Liver (tissue), 3 donors: ENCODE measurements around the gene TRIM26.

ENCODE experiments used
- CTCF ChIP-seq: fragments of 150-350 bp; IDR thresholded peaks from 2 replicates; pipeline ENCODE4 v1.5.1; 2017; ENCODE audit warnings: improper control_type of control experiment, low read depth, low read length; ENCODE audit not compliant: missing input control
- GABPA ChIP-seq, 2 donors: IDR thresholded peaks in 1 of 2; conservative IDR thresholded peaks in 1 of 2; 2 replicates each; pipeline ENCODE4 v1.6.1; 2016; ENCODE audit warnings: antibody characterized with exemption in 2 of 2, mild to moderate bottlenecking in 1 of 2, moderate library complexity in 1 of 2
- JUND ChIP-seq, 2 donors: IDR thresholded peaks; 2 replicates each; pipeline ENCODE4 v1.6.1; 2016; ENCODE audit warnings: antibody characterized with exemption in 2 of 2
- RXRA ChIP-seq, 2 donors: IDR thresholded peaks; 2 replicates each; pipeline ENCODE4 v1.6.1; 2017 to 2018; ENCODE audit warnings: antibody characterized with exemption in 2 of 2, mild to moderate bottlenecking in 1 of 2
- TAF1 ChIP-seq: conservative IDR thresholded peaks from 2 replicates; pipeline ENCODE4 v1.6.1; 2016; ENCODE audit warnings: antibody characterized with exemption, mild to moderate bottlenecking
- YY1 ChIP-seq: IDR thresholded peaks from 2 replicates; pipeline ENCODE4 v1.6.1; 2016; ENCODE audit warnings: antibody characterized with exemption, mild to moderate bottlenecking
- ZBTB33 ChIP-seq: IDR thresholded peaks from 2 replicates; pipeline ENCODE4 v1.6.1; 2016; ENCODE audit warnings: antibody characterized with exemption
- TF ChIP-seq, protein P1 (sequence below): IDR thresholded peaks from 2 replicates; pipeline ENCODE4 v1.6.1; 2016; ENCODE audit warnings: antibody characterized with exemption
- TF ChIP-seq, protein P2 (sequence below): IDR thresholded peaks from 2 replicates; pipeline ENCODE4 v1.6.1; 2016; ENCODE audit warnings: antibody characterized with exemption, mild to moderate bottlenecking
- donor health status: healthy.
- donor health status: healthy.

DNA sequence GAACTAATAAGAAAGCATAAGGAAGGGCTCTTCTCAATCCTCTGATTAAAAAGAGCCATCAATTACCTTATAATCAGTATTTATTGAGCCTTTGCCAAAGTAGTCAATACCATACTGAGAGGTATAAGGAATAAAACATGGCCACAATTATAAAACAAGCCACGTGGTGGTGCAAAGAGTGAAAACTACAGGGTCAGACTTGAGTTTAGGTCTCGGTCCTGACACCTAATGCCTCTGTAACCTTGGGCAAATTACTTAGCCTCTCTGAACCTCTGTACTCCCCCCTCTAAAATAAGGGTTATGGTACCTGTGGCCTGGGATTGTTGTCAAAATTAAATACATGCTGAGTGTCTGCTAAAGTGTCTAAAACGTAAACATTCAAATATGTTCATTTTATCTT lies 64.0 kb downstream of the TRIM26 start:
- TF ChIP-seq ZBTB33 (no peak), GABPA (IDR thresholded peaks at IDR 0.05 in 1 of 2, conservative IDR thresholded peaks at IDR 0.05 in 1 of 2) (no peak), CTCF (no peak), RXRA (IDR thresholded peaks at IDR 0.05) (no peak), YY1 (no peak), JUND (IDR thresholded peaks at IDR 0.05) (no peak), TAF1 (no peak)
- TF ChIP-seq, protein P1, sequence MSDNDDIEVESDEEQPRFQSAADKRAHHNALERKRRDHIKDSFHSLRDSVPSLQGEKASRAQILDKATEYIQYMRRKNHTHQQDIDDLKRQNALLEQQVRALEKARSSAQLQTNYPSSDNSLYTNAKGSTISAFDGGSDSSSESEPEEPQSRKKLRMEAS = no peak
- TF ChIP-seq, protein P2, sequence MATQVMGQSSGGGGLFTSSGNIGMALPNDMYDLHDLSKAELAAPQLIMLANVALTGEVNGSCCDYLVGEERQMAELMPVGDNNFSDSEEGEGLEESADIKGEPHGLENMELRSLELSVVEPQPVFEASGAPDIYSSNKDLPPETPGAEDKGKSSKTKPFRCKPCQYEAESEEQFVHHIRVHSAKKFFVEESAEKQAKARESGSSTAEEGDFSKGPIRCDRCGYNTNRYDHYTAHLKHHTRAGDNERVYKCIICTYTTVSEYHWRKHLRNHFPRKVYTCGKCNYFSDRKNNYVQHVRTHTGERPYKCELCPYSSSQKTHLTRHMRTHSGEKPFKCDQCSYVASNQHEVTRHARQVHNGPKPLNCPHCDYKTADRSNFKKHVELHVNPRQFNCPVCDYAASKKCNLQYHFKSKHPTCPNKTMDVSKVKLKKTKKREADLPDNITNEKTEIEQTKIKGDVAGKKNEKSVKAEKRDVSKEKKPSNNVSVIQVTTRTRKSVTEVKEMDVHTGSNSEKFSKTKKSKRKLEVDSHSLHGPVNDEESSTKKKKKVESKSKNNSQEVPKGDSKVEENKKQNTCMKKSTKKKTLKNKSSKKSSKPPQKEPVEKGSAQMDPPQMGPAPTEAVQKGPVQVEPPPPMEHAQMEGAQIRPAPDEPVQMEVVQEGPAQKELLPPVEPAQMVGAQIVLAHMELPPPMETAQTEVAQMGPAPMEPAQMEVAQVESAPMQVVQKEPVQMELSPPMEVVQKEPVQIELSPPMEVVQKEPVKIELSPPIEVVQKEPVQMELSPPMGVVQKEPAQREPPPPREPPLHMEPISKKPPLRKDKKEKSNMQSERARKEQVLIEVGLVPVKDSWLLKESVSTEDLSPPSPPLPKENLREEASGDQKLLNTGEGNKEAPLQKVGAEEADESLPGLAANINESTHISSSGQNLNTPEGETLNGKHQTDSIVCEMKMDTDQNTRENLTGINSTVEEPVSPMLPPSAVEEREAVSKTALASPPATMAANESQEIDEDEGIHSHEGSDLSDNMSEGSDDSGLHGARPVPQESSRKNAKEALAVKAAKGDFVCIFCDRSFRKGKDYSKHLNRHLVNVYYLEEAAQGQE = no peak
